CD14-positive monocyte (primary cell): Measurements from ENCODE around the gene TAS1R2. TPM values are rescaled to one million over a fixed set of nuclear protein-coding genes. Genes with fewer than 3 reads are reported as not detected.

Experiments used
- DNase-seq, 3 donors: peaks; one replicate each; pipeline ENCODE4 v3.0.0-alpha.2; 2011 to 2022
- H2AFZ ChIP-seq: 2 replicates; pipeline ENCODE4 v1.6.0; 2012; ENCODE audit warnings: mild to moderate bottlenecking, low read depth, low read length, inconsistent platforms; ENCODE audit not compliant: insufficient read depth, poor library complexity, severe bottlenecking
- H3K27ac ChIP-seq, 2 donors: 1 replicate in 1 of 2; 2 replicates in 1 of 2; pipeline ENCODE4 v1.5.1; 2012 to 2013; ENCODE audit warnings: low read length in 2 of 2, control low read depth in 1 of 2, inconsistent platforms in 1 of 2, low read depth in 1 of 2, mild to moderate bottlenecking in 1 of 2
- H3K27me3 ChIP-seq, 2 donors: one replicate each; pipeline versions ENCODE4 v1.6.0 to v1.6.1; 2011 to 2013; ENCODE audit warnings: low read length in 2 of 2; ENCODE audit not compliant: control insufficient read depth in 2 of 2, insufficient read depth in 2 of 2
- H3K36me3 ChIP-seq, 2 donors: replicated peaks in 1 of 2; 1 replicate in 1 of 2; 2 replicates in 1 of 2; pipeline versions ENCODE4 v1.5.1 to v1.6.1; 2012 to 2013; ENCODE audit warnings: low read length in 2 of 2, control low read depth in 1 of 2, inconsistent platforms in 1 of 2, mild to moderate bottlenecking in 1 of 2; ENCODE audit not compliant: insufficient read depth in 2 of 2, control insufficient read depth in 1 of 2
- H3K4me1 ChIP-seq, 2 donors: 1 replicate in 1 of 2; 2 replicates in 1 of 2; pipeline versions ENCODE4 v1.5.1 to v1.6.1; 2012 to 2013; ENCODE audit warnings: low read length in 2 of 2, control low read depth in 1 of 2, inconsistent platforms in 1 of 2, mild to moderate bottlenecking in 1 of 2, moderate library complexity in 1 of 2; ENCODE audit not compliant: insufficient read depth in 2 of 2, control insufficient read depth in 1 of 2
- H3K4me2 ChIP-seq: replicated peaks from 2 replicates; pipeline ENCODE3; 2012; ENCODE audit warnings: low read length, moderate library complexity, mild to moderate bottlenecking; ENCODE audit not compliant: poor library complexity, severe bottlenecking; ENCODE audit errors: extremely low read depth
- H3K4me3 ChIP-seq, 3 experiments: fragments of 200-600 bp in 1 of 3; sonication (generic) in 1 of 3; replicated peaks in 1 of 3; 1 replicate in 2 of 3; 2 replicates in 1 of 3; pipeline ENCODE4 v1.5.1; 2011 to 2013; ENCODE audit warnings: low read length in 3 of 3, mild to moderate bottlenecking in 3 of 3, control low read depth in 2 of 3, low read depth in 2 of 3, inconsistent platforms in 1 of 3, moderate library complexity in 1 of 3
- H3K79me2 ChIP-seq: 2 replicates; pipeline ENCODE4 v1.6.0; 2012; ENCODE audit warnings: mild to moderate bottlenecking, control low read depth, inconsistent platforms, low read length, moderate library complexity; ENCODE audit not compliant: insufficient read depth
- H3K9ac ChIP-seq: 2 replicates; pipeline ENCODE4 v1.6.0; 2017; ENCODE audit warnings: low read length, mild to moderate bottlenecking; ENCODE audit not compliant: insufficient read depth, poor library complexity, severe bottlenecking
- H3K9me3 ChIP-seq, 2 donors: replicated peaks in 1 of 2; 1 replicate in 1 of 2; 2 replicates in 1 of 2; pipeline versions ENCODE4 v1.5.1 to v1.6.1; 2012 to 2013; ENCODE audit warnings: low read length in 2 of 2, control low read depth in 1 of 2; ENCODE audit not compliant: control insufficient read depth in 1 of 2, insufficient read depth in 1 of 2
- H4K20me1 ChIP-seq: 2 replicates; pipeline ENCODE4 v1.6.0; 2012; ENCODE audit warnings: mild to moderate bottlenecking, low read length, control low read depth, moderate library complexity; ENCODE audit not compliant: insufficient read depth
- H3K27ac Mint-ChIP-seq, 7 donors: one replicate each; pipeline ENCODE4 v1.8.0; 2020; ENCODE audit warnings: mild to moderate bottlenecking in 7 of 7, mixed read lengths in 7 of 7, moderate library complexity in 6 of 7, inconsistent platforms in 2 of 7
- H3K27me3 Mint-ChIP-seq, 3 donors: one replicate each; pipeline ENCODE4 v1.8.0; 2021 to 2022; ENCODE audit warnings: low read depth in 3 of 3, mild to moderate bottlenecking in 3 of 3, mixed read lengths in 3 of 3, moderate library complexity in 3 of 3, inconsistent platforms in 1 of 3
- H3K36me3 Mint-ChIP-seq, 2 donors: one replicate each; pipeline ENCODE4 v1.8.0; 2020; ENCODE audit warnings: mixed read lengths in 2 of 2, inconsistent platforms in 1 of 2, mild to moderate bottlenecking in 1 of 2
- H3K4me1 Mint-ChIP-seq: one replicate; pipeline ENCODE4 v1.8.0; 2020; ENCODE audit warnings: mild to moderate bottlenecking, mixed read lengths
- H3K4me3 Mint-ChIP-seq, 2 donors: one replicate each; pipeline ENCODE4 v1.8.0; 2020; ENCODE audit warnings: mild to moderate bottlenecking in 2 of 2, mixed read lengths in 2 of 2, moderate library complexity in 1 of 2
- H3K9me3 Mint-ChIP-seq, 7 donors: one replicate each; pipeline ENCODE4 v1.8.0; 2020 to 2022; ENCODE audit warnings: mixed read lengths in 7 of 7, mild to moderate bottlenecking in 6 of 7, moderate library complexity in 6 of 7, inconsistent platforms in 2 of 7
- CTCF ChIP-seq: fragments of 200-600 bp; IDR thresholded peaks from one replicate; pipeline ENCODE4 v1.8.0; 2022; ENCODE audit warnings: antibody characterized with exemption, mild to moderate bottlenecking
- WGBS: methylation state at CpG from one replicate; pipeline ENCODE4 v1.1.5; 2013; ENCODE audit warnings: missing lambda C conversion rate; ENCODE audit not compliant: insufficient coverage; 5-methylcytosine and 5-hydroxymethylcytosine counted together
- intact Hi-C, 2 donors: fragments of 100-400 bp; cut with micrococcal nuclease; formaldehyde crosslinking; loops; one replicate each; pipeline versions ENCODE4 v1.15.0 to v1.15.1; 2023
- polyA plus RNA-seq, 3 donors: library from polyadenylated mRNA; depleted of rRNA in 1 of 3; unstranded in 2 of 3; stranded (reverse) in 1 of 3; fragments of 300-500 nt in 2 of 3; fragments of >200 nt in 1 of 3; fragmentation: Illumina TruSeq in 2 of 3; gene quantifications; 1 replicate in 2 of 3; 2 replicates in 1 of 3; pipeline ENCODE4 v1.2.3, GENCODE V29; 2012 to 2021

Gene TAS1R2
- polyA plus RNA-seq, 3 donors, result not detected

GRCh38 chr1:18884727-18885126, 25.3 kb upstream of the TAS1R2 start:
- Mint-ChIP-seq H3K27ac (peak overlapping the region in 2 of 7 donors; percentile 64 to 72), H3K9me3 (peaks cover 0 to 4% (median 0%) of the 10 kb centered on the region in 7 donors), H3K4me1 (no peaks in the 10 kb centered on the region), H3K4me3 (peak overlapping the region in 1 of 2 donors; percentile 32), H3K27me3 (no peaks in the 10 kb centered on the region), H3K36me3 (peaks cover 47 to 65% of the 10 kb centered on the region in 2 donors)
- Histone ChIP-seq H3K27me3 (no peaks in the 10 kb centered on the region), H3K79me2 (no peaks in the 10 kb centered on the region), H3K4me3 (no peak overlapping the region), H3K4me2 (no peak overlapping the region), H3K9ac (no peak overlapping the region), H3K27ac (no peak overlapping the region), H3K9me3 (no peaks in the 10 kb centered on the region), H3K36me3 (peaks cover 41 to 63% of the 10 kb centered on the region in 2 donors), H4K20me1 (no peaks in the 10 kb centered on the region), H3K4me1 (no peaks in the 10 kb centered on the region), H2AFZ (no peak overlapping the region)
- intact Hi-C loops, result no loop called here
- no peak for DNase-seq
- WGBS, result 86% methylated on average over 6 of the region's 6 CpGs
- no peak for TF ChIP-seq CTCF

GRCh38 chr1:18884419-18884717, 24.9 kb upstream of the TAS1R2 start:
- no peak for DNase-seq
- Histone ChIP-seq H3K4me2 (no peak overlapping the region), H4K20me1 (no peaks in the 10 kb centered on the region), H2AFZ (no peak overlapping the region), H3K79me2 (no peaks in the 10 kb centered on the region), H3K27ac (no peak overlapping the region), H3K9ac (no peak overlapping the region), H3K4me1 (no peaks in the 10 kb centered on the region), H3K4me3 (no peak overlapping the region), H3K27me3 (no peaks in the 10 kb centered on the region), H3K36me3 (peaks cover 41 to 62% of the 10 kb centered on the region in 2 donors), H3K9me3 (no peaks in the 10 kb centered on the region)
- H3K4me3 Mint-ChIP-seq, result no peak overlapping the region
- peak; percentile 65 for TF ChIP-seq CTCF
- peak overlapping the region in 1 of 7 donors; percentile 66 for H3K27ac Mint-ChIP-seq
- H3K4me1 Mint-ChIP-seq, result no peaks in the 10 kb centered on the region
- H3K9me3 Mint-ChIP-seq, result peaks cover 0 to 4% (median 0%) of the 10 kb centered on the region in 7 donors
- 100% methylated on average over 2 of the region's 4 CpGs for WGBS
- H3K36me3 Mint-ChIP-seq, result peaks cover 47 to 65% of the 10 kb centered on the region in 2 donors
- intact Hi-C loops, result no loop called here
- no peaks in the 10 kb centered on the region for H3K27me3 Mint-ChIP-seq
